ENCODE results near the gene ARAP1.

ARAP1 gene

DNA sequence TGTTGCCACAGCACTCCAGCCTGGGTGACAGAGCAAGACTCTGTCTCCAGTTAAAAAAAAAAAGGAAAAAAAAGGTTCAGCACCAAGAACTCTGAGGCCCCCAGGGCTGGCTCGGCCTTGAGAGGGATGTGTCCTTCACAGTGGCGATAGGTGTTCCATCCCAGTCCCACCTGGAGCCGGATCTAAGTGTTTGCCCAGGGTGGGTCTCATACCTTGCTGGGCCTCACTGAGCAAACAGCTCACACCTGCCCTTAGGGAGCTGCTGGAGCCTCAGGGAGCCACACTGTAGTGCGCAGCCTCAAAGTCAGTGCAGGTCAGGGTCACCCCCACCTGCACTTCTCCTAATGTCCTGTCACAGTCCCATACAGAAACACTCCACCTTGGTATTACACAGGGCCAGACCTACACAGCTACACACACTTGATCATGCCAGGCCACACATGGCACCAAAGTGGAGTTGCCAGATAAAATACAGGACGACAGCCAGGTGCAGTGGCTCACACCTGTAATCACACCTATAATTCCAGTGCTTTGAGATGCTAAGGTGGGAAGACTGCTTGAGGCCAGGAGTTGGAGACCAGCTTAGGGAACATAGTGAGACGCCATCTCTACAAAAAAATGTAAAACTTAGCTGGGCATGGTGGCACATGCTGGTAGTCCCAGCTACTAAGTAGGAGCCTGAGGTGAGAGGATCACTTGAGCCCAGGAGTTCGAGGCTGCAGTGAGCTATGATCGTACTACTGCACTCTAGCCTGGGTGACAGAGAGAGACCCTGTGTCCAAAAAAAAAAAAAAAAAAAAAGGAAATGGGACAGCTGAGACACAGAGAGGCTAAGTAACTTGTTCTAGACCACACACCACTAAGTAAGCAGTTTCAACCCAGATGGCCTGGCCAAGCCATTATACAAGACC is 34.4 kb upstream of the ARAP1 start:
- Histone ChIP-seq H3K4me3 (ENCODE audit: low read length) (no peak overlapping the region), H3K9ac (ENCODE audit: low read depth, low read length) (no peak overlapping the region), H3K9me3 (ENCODE audit: insufficient read depth, low read depth, low read length) (no peaks in the 10 kb centered on the region), H3K36me3 (ENCODE audit: insufficient read depth, low read depth, low read length) (no peaks in the 10 kb centered on the region), H3K4me1 (ENCODE audit: insufficient read depth, low read length) (peaks cover 6% of the 10 kb centered on the region; the same call in 1 of the 2 replicates), H3K27me3 (ENCODE audit: insufficient read depth, low read length) (peaks cover 7% of the 10 kb centered on the region), H3K27ac (ENCODE audit: low read length) (no peak overlapping the region)

- Histone ChIP-seq H3K27me3 (ENCODE audit: insufficient read depth, low read length) (peaks cover 23% of the 10 kb centered on the region), H3K27ac (ENCODE audit: low read length) (no peak overlapping the region), H3K4me1 (ENCODE audit: insufficient read depth, low read length) (peaks cover 6% of the 10 kb centered on the region; the same call in 1 of the 2 replicates)
Measured at GRCh38 chr11:72784662-72785061, 32.5 kb upstream of the ARAP1 start.

DNA sequence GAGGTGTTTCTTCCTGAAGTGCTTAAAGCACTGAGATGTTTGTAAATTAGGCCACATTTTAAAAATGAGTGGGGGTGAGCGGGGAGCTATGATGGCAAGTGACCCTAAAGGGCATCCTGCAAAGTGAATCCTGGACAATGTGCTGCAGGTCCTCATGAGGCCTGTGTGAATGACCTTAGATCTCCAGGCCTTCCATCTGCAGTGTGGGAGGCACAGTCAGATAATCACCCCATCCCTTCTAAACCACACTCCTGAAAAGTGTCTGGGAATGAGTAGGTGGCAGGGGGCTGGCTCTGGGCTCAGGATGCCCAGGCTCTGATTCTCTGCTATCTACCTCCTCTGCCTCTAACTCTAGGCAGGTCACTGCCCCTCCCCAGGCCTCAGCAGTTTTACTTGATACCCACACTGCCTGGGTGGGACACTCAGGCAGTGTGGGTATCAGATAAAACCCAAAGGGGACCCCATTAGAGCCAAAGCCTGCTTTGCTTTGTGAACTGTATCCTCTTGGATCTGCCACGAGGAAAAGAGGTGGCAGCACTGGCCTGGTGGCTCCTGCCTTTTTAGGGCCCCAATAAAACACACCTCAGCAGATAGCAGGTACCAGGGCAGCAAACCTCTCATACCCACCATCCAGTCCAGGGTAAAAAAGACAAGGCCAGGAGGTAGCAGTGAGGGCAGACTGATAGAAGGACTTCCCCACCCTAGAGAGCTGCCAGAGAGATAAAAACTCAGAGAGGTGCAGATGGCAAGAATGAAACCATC is 31.1 kb upstream of the ARAP1 start:
- peaks cover 23% of the 10 kb centered on the region for H3K27me3 ChIP-seq (ENCODE audit: insufficient read depth, low read length)
- H3K9me3 ChIP-seq (ENCODE audit: insufficient read depth, low read depth, low read length), result no peaks in the 10 kb centered on the region
- H3K9ac ChIP-seq (ENCODE audit: low read depth, low read length), result no peak overlapping the region
- no peak overlapping the region for H3K27ac ChIP-seq (ENCODE audit: low read length)
- no peaks in the 10 kb centered on the region for H3K36me3 ChIP-seq (ENCODE audit: insufficient read depth, low read depth, low read length)
- no peak overlapping the region for H3K4me3 ChIP-seq (ENCODE audit: low read length)
- peaks cover 6% of the 10 kb centered on the region; the same call in 1 of the 2 replicates for H3K4me1 ChIP-seq (ENCODE audit: insufficient read depth, low read length)

More at GRCh38 chr11:72784662-72785061, 32.5 kb upstream of the ARAP1 start:
- H3K36me3 ChIP-seq (ENCODE audit: insufficient read depth, low read depth, low read length), result no peaks in the 10 kb centered on the region
- no peaks in the 10 kb centered on the region for H3K9me3 ChIP-seq (ENCODE audit: insufficient read depth, low read depth, low read length)
- no peak overlapping the region for H3K9ac ChIP-seq (ENCODE audit: low read depth, low read length)
- H3K4me3 ChIP-seq (ENCODE audit: low read length), result no peak overlapping the region

DNA sequence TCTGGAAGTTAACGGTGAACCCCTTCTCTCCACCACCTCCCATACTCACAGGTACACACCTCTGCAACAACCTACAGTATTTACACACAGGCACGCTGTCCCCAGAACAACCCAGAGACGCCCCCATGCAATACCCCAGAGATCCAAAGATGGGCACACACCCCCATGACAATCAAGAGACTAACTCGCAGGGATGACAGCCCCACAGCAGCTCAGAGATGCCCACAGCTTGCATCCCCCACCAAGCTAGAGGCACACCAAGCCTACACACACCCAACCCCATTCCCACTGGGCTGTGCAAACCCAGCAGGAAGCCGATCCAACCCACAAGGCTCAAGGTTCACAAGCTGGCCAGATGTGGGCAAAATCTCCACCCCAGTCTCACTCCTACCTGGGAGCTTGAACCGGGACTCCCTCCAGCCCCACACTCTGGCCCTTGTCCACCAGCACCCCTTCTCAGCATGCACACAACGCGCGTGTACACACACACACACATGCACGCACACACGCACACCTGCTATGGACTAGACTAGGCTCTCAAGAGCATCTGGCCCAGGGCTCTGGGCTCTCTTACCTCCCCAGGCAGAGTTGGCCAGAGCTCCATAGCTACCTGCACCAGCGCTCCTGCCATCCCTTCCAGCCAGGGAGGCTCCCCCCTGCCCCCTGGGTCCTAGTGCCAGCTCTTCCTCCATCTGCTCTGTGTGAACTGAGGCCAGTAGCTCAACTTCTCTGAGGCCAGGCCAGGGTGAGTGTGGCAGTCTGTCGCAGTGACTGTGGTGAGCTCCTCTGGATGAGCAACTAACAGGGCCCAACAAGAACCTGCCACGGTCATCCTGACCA is 30.1 kb upstream of the ARAP1 start:
- no peaks in the 10 kb centered on the region for H3K36me3 ChIP-seq (ENCODE audit: insufficient read depth, low read depth, low read length)
- H3K27ac ChIP-seq (ENCODE audit: low read length), result no peak overlapping the region
- H3K9me3 ChIP-seq (ENCODE audit: insufficient read depth, low read depth, low read length), result no peaks in the 10 kb centered on the region
- H3K4me1 ChIP-seq (ENCODE audit: insufficient read depth, low read length), result peaks cover 6% of the 10 kb centered on the region; the same call in 1 of the 2 replicates
- no peak overlapping the region for H3K9ac ChIP-seq (ENCODE audit: low read depth, low read length)
- peaks cover 23% of the 10 kb centered on the region for H3K27me3 ChIP-seq (ENCODE audit: insufficient read depth, low read length)
- H3K4me3 ChIP-seq (ENCODE audit: low read length), result peak overlapping the region; percentile 61

DNA sequence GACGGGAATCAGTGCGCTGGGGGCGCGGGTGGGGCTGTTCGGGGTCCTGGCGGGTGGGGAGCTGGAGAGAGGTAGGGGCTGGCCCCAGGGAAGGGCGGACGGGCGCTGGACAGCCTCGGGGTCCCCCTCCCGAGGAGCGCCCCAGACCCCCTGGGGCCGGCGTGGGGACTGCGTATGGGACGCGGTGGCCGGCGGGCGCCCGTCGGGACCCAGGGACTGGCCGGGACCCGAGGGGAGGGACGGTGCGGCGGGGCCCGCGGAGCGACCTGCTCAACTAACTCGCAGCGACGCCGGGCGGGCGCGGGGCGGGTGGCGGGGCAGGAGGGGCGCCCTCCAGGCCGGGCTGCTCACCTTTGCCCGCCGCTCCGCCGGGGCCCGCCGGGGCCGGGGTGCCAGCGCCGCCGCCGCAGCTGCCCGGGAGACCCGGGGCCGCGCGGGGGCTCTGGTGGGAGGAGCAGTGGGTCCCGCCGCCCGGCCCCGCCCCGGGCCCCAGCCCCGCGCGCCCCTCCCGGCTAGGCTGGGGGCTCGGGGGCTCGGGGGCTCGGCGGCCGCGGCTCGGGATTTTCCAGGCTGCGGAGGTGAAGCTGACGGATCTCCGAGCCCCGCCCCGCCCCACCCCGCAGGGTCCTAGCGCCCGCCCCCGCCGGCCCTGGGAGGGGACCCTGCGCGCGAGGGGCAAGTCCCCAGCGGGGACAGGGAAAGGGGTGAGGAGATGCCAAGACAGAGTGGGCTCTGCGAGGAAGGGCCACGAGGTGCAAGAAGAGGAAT is 29.3 kb upstream of the ARAP1 start:
- Histone ChIP-seq H3K4me1 (ENCODE audit: insufficient read depth, low read length) (peaks cover 6% of the 10 kb centered on the region; the same call in 1 of the 2 replicates), H3K9ac (ENCODE audit: low read depth, low read length) (no peak overlapping the region; the same call in 1 of the 2 replicates), H3K4me3 (ENCODE audit: low read length) (peak overlapping the region; percentile 72), H3K9me3 (ENCODE audit: insufficient read depth, low read depth, low read length) (no peaks in the 10 kb centered on the region), H3K27me3 (ENCODE audit: insufficient read depth, low read length) (peaks cover 23% of the 10 kb centered on the region), H3K36me3 (ENCODE audit: insufficient read depth, low read depth, low read length) (no peaks in the 10 kb centered on the region), H3K27ac (ENCODE audit: low read length) (no peak overlapping the region)

DNA sequence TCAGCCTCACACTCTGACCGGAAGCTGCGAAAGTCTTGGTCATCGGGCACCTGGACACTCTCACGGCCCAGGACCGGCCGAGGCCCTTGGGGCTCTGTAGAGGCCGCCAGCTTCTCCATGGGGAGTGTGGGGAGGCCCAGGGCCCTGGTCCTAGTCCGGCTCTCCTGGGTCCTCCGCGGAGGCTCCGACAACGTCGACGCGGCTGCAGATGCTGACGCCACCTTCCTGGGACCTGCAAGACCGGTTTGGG is 28.8 kb upstream of the ARAP1 start:
- Histone ChIP-seq H3K4me1 (ENCODE audit: insufficient read depth, low read length) (peaks cover 6% of the 10 kb centered on the region; the same call in 1 of the 2 replicates), H3K27ac (ENCODE audit: low read length) (no peak overlapping the region), H3K9me3 (ENCODE audit: insufficient read depth, low read depth, low read length) (no peaks in the 10 kb centered on the region), H3K4me3 (ENCODE audit: low read length) (peak overlapping the region; percentile 72), H3K36me3 (ENCODE audit: insufficient read depth, low read depth, low read length) (no peaks in the 10 kb centered on the region), H3K27me3 (ENCODE audit: insufficient read depth, low read length) (peaks cover 23% of the 10 kb centered on the region), H3K9ac (ENCODE audit: low read depth, low read length) (peak overlapping the region; percentile 24; the same call in 1 of the 2 replicates)

DNA sequence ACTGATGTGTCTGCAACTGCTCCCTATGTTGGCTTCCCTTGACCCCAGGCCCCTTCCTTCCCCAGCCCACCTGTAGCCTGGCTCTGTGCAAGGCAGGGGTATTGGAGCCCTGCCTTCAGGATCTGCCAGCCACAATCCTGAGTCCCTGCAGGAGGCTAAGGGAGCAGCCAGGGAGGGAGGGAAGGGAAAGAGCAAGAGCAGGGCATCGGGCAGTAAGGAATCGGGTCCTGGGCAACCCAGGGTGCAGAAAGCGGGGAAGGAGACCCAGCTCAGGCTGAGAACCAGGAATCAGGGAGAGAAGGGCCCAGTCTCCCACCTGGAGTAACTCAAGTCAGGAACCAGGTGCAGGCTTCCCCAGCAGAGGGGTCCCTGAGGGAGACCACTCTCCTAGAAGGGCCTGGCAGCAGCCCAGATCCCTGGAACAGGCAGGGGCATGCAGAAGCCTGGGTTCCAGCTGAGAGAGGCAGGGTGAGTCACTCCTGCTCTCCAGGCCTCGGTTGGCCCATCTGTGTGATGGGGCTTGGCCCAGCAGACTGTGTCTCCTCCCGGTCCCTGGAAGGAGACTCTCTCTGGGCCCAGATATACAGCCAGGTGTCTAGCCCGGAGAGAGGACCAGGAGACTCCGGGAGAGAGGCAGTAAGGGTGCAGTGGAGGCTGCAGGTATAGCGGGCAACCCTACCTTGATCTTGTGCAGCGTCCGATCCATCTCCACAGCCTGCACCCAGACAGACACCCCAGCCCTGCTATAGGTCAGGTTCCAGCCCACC is 28.3 kb upstream of the ARAP1 start:
- Histone ChIP-seq H3K27me3 (ENCODE audit: insufficient read depth, low read length) (peaks cover 23% of the 10 kb centered on the region), H3K4me3 (ENCODE audit: low read length) (peak overlapping the region; percentile 72), H3K9ac (ENCODE audit: low read depth, low read length) (peak overlapping the region; percentile 24; the same call in 1 of the 2 replicates), H3K9me3 (ENCODE audit: insufficient read depth, low read depth, low read length) (no peaks in the 10 kb centered on the region), H3K27ac (ENCODE audit: low read length) (no peak overlapping the region), H3K4me1 (ENCODE audit: insufficient read depth, low read length) (peaks cover 6% of the 10 kb centered on the region; the same call in 1 of the 2 replicates), H3K36me3 (ENCODE audit: insufficient read depth, low read depth, low read length) (no peaks in the 10 kb centered on the region)

GRCh38 chr11:72779495-72780128 is 27.4 kb upstream of the ARAP1 start:
- H3K4me3 ChIP-seq (ENCODE audit: low read length), result no peak overlapping the region
- H3K9me3 ChIP-seq (ENCODE audit: insufficient read depth, low read depth, low read length), result no peaks in the 10 kb centered on the region
- no peaks in the 10 kb centered on the region for H3K36me3 ChIP-seq (ENCODE audit: insufficient read depth, low read depth, low read length)
- H3K27ac ChIP-seq (ENCODE audit: low read length), result no peak overlapping the region
- H3K9ac ChIP-seq (ENCODE audit: low read depth, low read length), result no peak overlapping the region
- H3K27me3 ChIP-seq (ENCODE audit: insufficient read depth, low read length), result peaks cover 23% of the 10 kb centered on the region
- peaks cover 6% of the 10 kb centered on the region; the same call in 1 of the 2 replicates for H3K4me1 ChIP-seq (ENCODE audit: insufficient read depth, low read length)

- H3K4me3 ChIP-seq (ENCODE audit: low read length), result no peak overlapping the region
- H3K9me3 ChIP-seq (ENCODE audit: insufficient read depth, low read depth, low read length), result no peaks in the 10 kb centered on the region
- no peak overlapping the region for H3K9ac ChIP-seq (ENCODE audit: low read depth, low read length)
- H3K36me3 ChIP-seq (ENCODE audit: insufficient read depth, low read depth, low read length), result no peaks in the 10 kb centered on the region
- peaks cover 6% of the 10 kb centered on the region; the same call in 1 of the 2 replicates for H3K4me1 ChIP-seq (ENCODE audit: insufficient read depth, low read length)
- H3K27me3 ChIP-seq (ENCODE audit: insufficient read depth, low read length), result peaks cover 23% of the 10 kb centered on the region
- H3K27ac ChIP-seq (ENCODE audit: low read length), result no peak overlapping the region
Measured at GRCh38 chr11:72778535-72779494, 26.6 kb upstream of the ARAP1 start.
